Skeletal muscle satellite cell (primary cell): ENCODE results near the gene ARHGAP4.

Source experiments
- H3K27me3 ChIP-seq: 2 replicates; pipeline ENCODE4 v1.7.0; 2013; ENCODE audit warnings: low read length; ENCODE audit not compliant: control insufficient read depth, insufficient read depth
- H3K36me3 ChIP-seq: 2 replicates; pipeline ENCODE4 v1.7.0; 2013; ENCODE audit warnings: mild to moderate bottlenecking, control low read depth, low read length; ENCODE audit not compliant: insufficient read depth
- H3K4me1 ChIP-seq: 2 replicates; pipeline ENCODE4 v1.7.0; 2013; ENCODE audit warnings: low read length; ENCODE audit not compliant: control insufficient read depth, insufficient read depth
- H3K4me2 ChIP-seq: 2 replicates; pipeline ENCODE4 v1.7.0; 2013; ENCODE audit warnings: mild to moderate bottlenecking, low read length
- H3K4me3 ChIP-seq: 2 replicates; pipeline ENCODE4 v1.7.0; 2013; ENCODE audit warnings: low read length
- H3K9ac ChIP-seq: 2 replicates; pipeline ENCODE4 v1.7.0; 2013; ENCODE audit warnings: mild to moderate bottlenecking, low read depth, low read length, moderate library complexity
- H3K9me3 ChIP-seq: replicated peaks from 2 replicates; pipeline ENCODE4 v1.7.0; 2013; ENCODE audit warnings: mild to moderate bottlenecking, control low read depth, low read length

Gene ARHGAP4

GRCh38 chrX:153969125-153969903 lies 43.2 kb upstream of the ARHGAP4 start:
- H3K9ac ChIP-seq, result peak overlapping the region; percentile 76
- peaks cover 45% of the 10 kb centered on the region for H3K4me1 ChIP-seq
- peak overlapping the region; percentile 88 for H3K4me2 ChIP-seq
- peak overlapping the region; percentile 85 for H3K4me3 ChIP-seq
- no peaks in the 10 kb centered on the region for H3K9me3 ChIP-seq
- no peaks in the 10 kb centered on the region for H3K27me3 ChIP-seq
- peaks cover 10% of the 10 kb centered on the region for H3K36me3 ChIP-seq

- H3K9me3 ChIP-seq, result no peaks in the 10 kb centered on the region
- H3K27me3 ChIP-seq, result no peaks in the 10 kb centered on the region
- peak overlapping the region; percentile 85 for H3K4me3 ChIP-seq
- H3K9ac ChIP-seq, result peak overlapping the region; percentile 76
- peaks cover 39% of the 10 kb centered on the region for H3K4me1 ChIP-seq
- peaks cover 10% of the 10 kb centered on the region for H3K36me3 ChIP-seq
- H3K4me2 ChIP-seq, result peak overlapping the region; percentile 88
Observed at GRCh38 chrX:153968754-153969124, 42.7 kb upstream of the ARHGAP4 start.

GRCh38 chrX:153968255-153968654 lies 42.2 kb upstream of the ARHGAP4 start:
- peaks cover 34% of the 10 kb centered on the region for H3K4me1 ChIP-seq
- peak overlapping the region; percentile 85 for H3K4me3 ChIP-seq
- H3K27me3 ChIP-seq, result no peaks in the 10 kb centered on the region
- H3K4me2 ChIP-seq, result peak overlapping the region; percentile 88
- peak overlapping the region; percentile 76 for H3K9ac ChIP-seq
- peaks cover 10% of the 10 kb centered on the region for H3K36me3 ChIP-seq
- H3K9me3 ChIP-seq, result no peaks in the 10 kb centered on the region

GRCh38 chrX:153967536-153968224 lies 41.6 kb upstream of the ARHGAP4 start:
- no peaks in the 10 kb centered on the region for H3K27me3 ChIP-seq
- no peaks in the 10 kb centered on the region for H3K9me3 ChIP-seq
- no peak overlapping the region for H3K9ac ChIP-seq
- peak overlapping the region; percentile 85 for H3K4me3 ChIP-seq
- H3K36me3 ChIP-seq, result peaks cover 16% of the 10 kb centered on the region
- H3K4me1 ChIP-seq, result peaks cover 33% of the 10 kb centered on the region
- H3K4me2 ChIP-seq, result peak overlapping the region; percentile 88

- H3K9me3 ChIP-seq, result no peaks in the 10 kb centered on the region
- H3K36me3 ChIP-seq, result peaks cover 21% of the 10 kb centered on the region
- H3K9ac ChIP-seq, result peak overlapping the region; percentile 4
- H3K27me3 ChIP-seq, result no peaks in the 10 kb centered on the region
- peaks cover 33% of the 10 kb centered on the region for H3K4me1 ChIP-seq
- H3K4me2 ChIP-seq, result peak overlapping the region; percentile 88
- H3K4me3 ChIP-seq, result peak overlapping the region; percentile 5
Observed at GRCh38 chrX:153966841-153967535, 40.9 kb upstream of the ARHGAP4 start.

GRCh38 chrX:153966283-153966688 lies 40.2 kb upstream of the ARHGAP4 start:
- H3K36me3 ChIP-seq, result peaks cover 27% of the 10 kb centered on the region
- H3K4me1 ChIP-seq, result peaks cover 33% of the 10 kb centered on the region
- H3K9me3 ChIP-seq, result no peaks in the 10 kb centered on the region
- H3K27me3 ChIP-seq, result no peaks in the 10 kb centered on the region
- peak overlapping the region; percentile 4 for H3K9ac ChIP-seq
- peak overlapping the region; percentile 88 for H3K4me2 ChIP-seq
- peak overlapping the region; percentile 5 for H3K4me3 ChIP-seq

- no peak overlapping the region for H3K9ac ChIP-seq
- H3K4me2 ChIP-seq, result no peak overlapping the region
- H3K27me3 ChIP-seq, result no peaks in the 10 kb centered on the region
- peaks cover 33% of the 10 kb centered on the region for H3K4me1 ChIP-seq
- H3K36me3 ChIP-seq, result peaks cover 35% of the 10 kb centered on the region
- no peak overlapping the region for H3K4me3 ChIP-seq
- no peaks in the 10 kb centered on the region for H3K9me3 ChIP-seq
Observed at GRCh38 chrX:153965406-153965805, 39.3 kb upstream of the ARHGAP4 start.

- peaks cover 33% of the 10 kb centered on the region for H3K4me1 ChIP-seq
- H3K27me3 ChIP-seq, result no peaks in the 10 kb centered on the region
- H3K9ac ChIP-seq, result no peak overlapping the region
- no peaks in the 10 kb centered on the region for H3K9me3 ChIP-seq
- H3K4me3 ChIP-seq, result no peak overlapping the region
- H3K36me3 ChIP-seq, result peaks cover 41% of the 10 kb centered on the region
- H3K4me2 ChIP-seq, result no peak overlapping the region
Observed at GRCh38 chrX:153964105-153964504, 38.0 kb upstream of the ARHGAP4 start.

- Histone ChIP-seq H3K4me1 (peaks cover 28% of the 10 kb centered on the region), H3K4me2 (no peak overlapping the region), H3K4me3 (no peak overlapping the region), H3K9ac (no peak overlapping the region), H3K27me3 (no peaks in the 10 kb centered on the region), H3K36me3 (peaks cover 39% of the 10 kb centered on the region), H3K9me3 (no peaks in the 10 kb centered on the region)
Observed at GRCh38 chrX:153963546-153963945, 37.5 kb upstream of the ARHGAP4 start.

GRCh38 chrX:153961292-153961691 lies 35.2 kb upstream of the ARHGAP4 start:
- Histone ChIP-seq H3K4me2 (no peak overlapping the region), H3K9me3 (no peaks in the 10 kb centered on the region), H3K27me3 (no peaks in the 10 kb centered on the region), H3K9ac (no peak overlapping the region), H3K36me3 (peaks cover 54% of the 10 kb centered on the region), H3K4me1 (peaks cover 6% of the 10 kb centered on the region), H3K4me3 (no peak overlapping the region)

GRCh38 chrX:153960786-153961185 lies 34.7 kb upstream of the ARHGAP4 start:
- Histone ChIP-seq H3K9ac (no peak overlapping the region), H3K4me3 (no peak overlapping the region), H3K36me3 (peaks cover 59% of the 10 kb centered on the region), H3K9me3 (no peaks in the 10 kb centered on the region), H3K27me3 (no peaks in the 10 kb centered on the region), H3K4me1 (peaks cover under 1% of the 10 kb centered on the region), H3K4me2 (no peak overlapping the region)
